ENCODE results near the gene SCPEP1.
"Not testable (repeated sequence)": the region's sequence is repeated elsewhere in the genome, so short reads cannot be mapped to it uniquely, and the experiment has no call there.

Gene SCPEP1

GRCh38 chr17:56976941-56977608 is 856 bp upstream of the SCPEP1 start:
- DNase-seq (ENCODE audit: low read depth, low spot score) = no peak
- TF ChIP-seq CTCF (IDR thresholded peaks at IDR 0.05; ENCODE audit: low read depth, low read length) = no peak
- in situ Hi-C loops (cut with HindIII; ENCODE audit: low sequenced_read_pairs) = no loop called here
- H3K4me3 ChIP-seq (ENCODE audit: low read depth, low read length) = peak overlapping the region; percentile 69

GRCh38 chr17:56978441-56979090 is 635 bp downstream of the SCPEP1 start:
- TF ChIP-seq CTCF (IDR thresholded peaks at IDR 0.05; ENCODE audit: low read depth, low read length) = no peak
- H3K4me3 ChIP-seq (ENCODE audit: low read depth, low read length) = peak overlapping the region; percentile 69
- in situ Hi-C loops (cut with HindIII; ENCODE audit: low sequenced_read_pairs) = no loop called here
- DNase-seq (ENCODE audit: low read depth, low spot score) = peak; percentile 18

- no peak for TF ChIP-seq CTCF (IDR thresholded peaks at IDR 0.05; ENCODE audit: low read depth, low read length)
- no peak for DNase-seq (ENCODE audit: low read depth, low spot score)
- in situ Hi-C loops (cut with HindIII; ENCODE audit: low sequenced_read_pairs) = no loop called here
- peak overlapping the region; percentile 69 for H3K4me3 ChIP-seq (ENCODE audit: low read depth, low read length)
Observed at GRCh38 chr17:56979091-56979480, 1.2 kb downstream of the SCPEP1 start.

GRCh38 chr17:56980526-56980925 is 2.6 kb downstream of the SCPEP1 start:
- in situ Hi-C loops (cut with HindIII; ENCODE audit: low sequenced_read_pairs); H3K4me3 ChIP-seq (ENCODE audit: low read depth, low read length); DNase-seq (ENCODE audit: low read depth, low spot score): not testable (repeated sequence)

GRCh38 chr17:56982312-56982711 is 4.4 kb downstream of the SCPEP1 start:
- DNase-seq (ENCODE audit: low read depth, low spot score) = no peak
- H3K4me3 ChIP-seq (ENCODE audit: low read depth, low read length) = no peak overlapping the region
- no peak for TF ChIP-seq CTCF (IDR thresholded peaks at IDR 0.05; ENCODE audit: low read depth, low read length)
- in situ Hi-C loops (cut with HindIII; ENCODE audit: low sequenced_read_pairs) = no loop called here

GRCh38 chr17:56983366-56983765 is 5.4 kb downstream of the SCPEP1 start:
- no peak overlapping the region for H3K4me3 ChIP-seq (ENCODE audit: low read depth, low read length)
- no peak for DNase-seq (ENCODE audit: low read depth, low spot score)
- TF ChIP-seq CTCF (IDR thresholded peaks at IDR 0.05; ENCODE audit: low read depth, low read length) = no peak
- in situ Hi-C loops (cut with HindIII; ENCODE audit: low sequenced_read_pairs) = no loop called here

GRCh38 chr17:56985371-56986162 is 7.6 kb downstream of the SCPEP1 start:
- TF ChIP-seq CTCF (IDR thresholded peaks at IDR 0.05; ENCODE audit: low read depth, low read length) = no peak
- H3K4me3 ChIP-seq (ENCODE audit: low read depth, low read length) = no peak overlapping the region
- no peak for DNase-seq (ENCODE audit: low read depth, low spot score)
- in situ Hi-C loops (cut with HindIII; ENCODE audit: low sequenced_read_pairs) = no loop called here

Data from astrocyte of the spinal cord (primary cell).